HEK293 (cell line): ENCODE data around the gene CPNE1.

Experiments used
- CTCF ChIA-PET: fragments of 350-600 bp; formaldehyde crosslinking; extraction: SDS; loops from one replicate; lab custom pipeline; 2021; ENCODE audit warnings: antibody characterized with exemption; lab: Yijun Ruan, JAX
- POLR2A ChIA-PET: fragments of 300-600 bp; formaldehyde crosslinking; extraction: SDS; loops from one replicate; lab custom pipeline; 2020; ENCODE audit warnings: antibody characterized with exemption, inconsistent platforms; lab: Yijun Ruan, JAX
- H3K27ac ChIP-seq: fragments of 200-500 bp; sonication (Bioruptor generic); 2 replicates; pipeline ENCODE4 v1.5.1; 2014; ENCODE audit warnings: low read depth, low read length, control low read depth, inconsistent platforms; ENCODE audit errors: extremely low read depth
- H3K36me3 ChIP-seq, 2 experiments: fragments of 200-500 bp in 1 of 2; sonication (Bioruptor generic) in 1 of 2; 1 replicate in 1 of 2; 2 replicates in 1 of 2; pipeline ENCODE4 v1.5.1; 2014 to 2017; ENCODE audit warnings: inconsistent platforms in 2 of 2, low read length in 2 of 2; ENCODE audit not compliant: control insufficient read depth in 2 of 2, insufficient read depth in 1 of 2
- H3K4me1 ChIP-seq: fragments of 200-500 bp; sonication (Bioruptor generic); 2 replicates; pipeline ENCODE4 v1.5.1; 2014; ENCODE audit warnings: mild to moderate bottlenecking, low read length, inconsistent platforms; ENCODE audit not compliant: control insufficient read depth, insufficient read depth
- H3K4me3 ChIP-seq: 2 replicates; pipeline ENCODE4 v1.5.1; 2011; ENCODE audit warnings: low read depth, mild to moderate bottlenecking, control low read depth, low read length, moderate library complexity
- H3K9me3 ChIP-seq: fragments of 200-500 bp; sonication (Bioruptor generic); 2 replicates; pipeline ENCODE4 v1.5.1; 2014; ENCODE audit warnings: low read depth, low read length, inconsistent platforms; ENCODE audit not compliant: control insufficient read depth, insufficient read depth
- AEBP2 ChIP-seq: fragments of 450-650 bp; formaldehyde crosslinking; IDR thresholded peaks from 2 replicates; pipeline ENCODE4 v1.5.1; 2016; ENCODE audit warnings: missing biosample characterization, missing genetic modification characterization, borderline replicate concordance
- PBX3 ChIP-seq: sonication (generic); formaldehyde crosslinking; IDR thresholded peaks from 2 replicates; pipeline ENCODE4 v1.8.1; 2022; ENCODE audit warnings: mild to moderate bottlenecking, moderate library complexity, missing genetic modification reagents
- PRDM1 ChIP-seq: fragments of 450-650 bp; formaldehyde crosslinking; IDR thresholded peaks from 2 replicates; pipeline ENCODE4; 2016; ENCODE audit warnings: missing biosample characterization, missing genetic modification characterization
- PRDM6 ChIP-seq: fragments of 450-650 bp; formaldehyde crosslinking; IDR thresholded peaks from 2 replicates; pipeline ENCODE4 v1.5.1; 2017; ENCODE audit warnings: missing biosample characterization, missing genetic modification characterization
- REPIN1 ChIP-seq: fragments of 450-650 bp; formaldehyde crosslinking; IDR thresholded peaks from 2 replicates; pipeline ENCODE4 v1.5.1; 2017; ENCODE audit warnings: missing biosample characterization, missing genetic modification characterization, low read depth
- YY2 ChIP-seq: fragments of 450-650 bp; formaldehyde crosslinking; IDR thresholded peaks from 2 replicates; pipeline ENCODE4 v1.5.1; 2016; ENCODE audit warnings: missing biosample characterization, missing genetic modification characterization
- ZBTB10 ChIP-seq: fragments of 450-650 bp; formaldehyde crosslinking; IDR thresholded peaks from 2 replicates; pipeline ENCODE4 v1.5.1; 2016; ENCODE audit warnings: missing biosample characterization, missing genetic modification characterization
- ZBTB21 ChIP-seq: fragments of 450-650 bp; formaldehyde crosslinking; IDR thresholded peaks from 2 replicates; pipeline ENCODE4 v1.5.1; 2017; ENCODE audit warnings: missing biosample characterization, missing genetic modification characterization
- ZEB2 ChIP-seq: fragments of 450-650 bp; formaldehyde crosslinking; IDR thresholded peaks from 2 replicates; pipeline ENCODE4 v1.5.1; 2016; ENCODE audit warnings: missing biosample characterization, missing genetic modification characterization
- ZFP41 ChIP-seq: fragments of 450-650 bp; formaldehyde crosslinking; IDR thresholded peaks from 2 replicates; pipeline ENCODE4 v1.5.1; 2016; ENCODE audit warnings: missing biosample characterization, missing genetic modification characterization, borderline replicate concordance
- ZNF18 ChIP-seq: fragments of 450-650 bp; formaldehyde crosslinking; IDR thresholded peaks from 2 replicates; pipeline ENCODE4 v1.5.1; 2016; ENCODE audit warnings: missing biosample characterization, missing genetic modification characterization
- ZNF19 ChIP-seq: fragments of 450-650 bp; formaldehyde crosslinking; IDR thresholded peaks from 2 replicates; pipeline ENCODE4; 2016; ENCODE audit warnings: missing biosample characterization, missing genetic modification characterization, low read depth
- ZNF211 ChIP-seq: fragments of 450-650 bp; formaldehyde crosslinking; IDR thresholded peaks from 2 replicates; pipeline ENCODE4 v1.5.1; 2016; ENCODE audit warnings: low read depth, missing biosample characterization, missing genetic modification characterization
- ZNF23 ChIP-seq: fragments of 450-650 bp; formaldehyde crosslinking; IDR thresholded peaks from 2 replicates; pipeline ENCODE4 v1.5.1; 2016; ENCODE audit warnings: missing biosample characterization, missing genetic modification characterization, borderline replicate concordance
- ZNF335 ChIP-seq: fragments of 450-650 bp; formaldehyde crosslinking; conservative IDR thresholded peaks from 2 replicates; pipeline ENCODE4 v1.5.1; 2016; ENCODE audit warnings: missing biosample characterization, missing genetic modification characterization
- ZNF354C ChIP-seq: fragments of 450-650 bp; formaldehyde crosslinking; IDR thresholded peaks from 2 replicates; pipeline ENCODE4 v1.5.1; 2016; ENCODE audit warnings: missing biosample characterization, missing genetic modification characterization, low read depth, borderline replicate concordance
- ZNF433 ChIP-seq: fragments of 450-650 bp; formaldehyde crosslinking; IDR thresholded peaks from 2 replicates; pipeline ENCODE4 v1.5.1; 2016; ENCODE audit warnings: missing biosample characterization, missing genetic modification characterization, low read depth
- ZNF654 ChIP-seq: fragments of 450-650 bp; formaldehyde crosslinking; IDR thresholded peaks from 2 replicates; pipeline ENCODE4 v1.5.1; 2016; ENCODE audit warnings: low read depth, missing biosample characterization, missing genetic modification characterization
- ZNF792 ChIP-seq: fragments of 450-650 bp; formaldehyde crosslinking; IDR thresholded peaks from 2 replicates; pipeline ENCODE4 v1.5.1; 2016; ENCODE audit warnings: missing biosample characterization, missing genetic modification characterization
- ZSCAN18 ChIP-seq: fragments of 450-650 bp; formaldehyde crosslinking; IDR thresholded peaks from 2 replicates; pipeline ENCODE4 v1.5.1; 2016; ENCODE audit warnings: missing biosample characterization, missing genetic modification characterization
- ZSCAN5A ChIP-seq: fragments of 450-650 bp; formaldehyde crosslinking; IDR thresholded peaks from 2 replicates; pipeline ENCODE4 v1.5.1; 2016; ENCODE audit warnings: missing biosample characterization, missing genetic modification characterization

Gene CPNE1

GRCh38 chr20:35582741-35583404 lies 81.8 kb downstream of the CPNE1 start:
- Histone ChIP-seq H3K9me3 (no peaks in the 10 kb centered on the region), H3K27ac (no peak overlapping the region), H3K4me3 (no peak overlapping the region), H3K4me1 (no peaks in the 10 kb centered on the region), H3K36me3 (peaks cover 0 to 5% of the 10 kb centered on the region in 2 experiments; a peak in 1 of 3 replicates)
- POLR2A ChIA-PET = no interaction called here
- TF ChIP-seq YY2 (tag by site-specific recombination) (no peak), ZNF19 (tag by site-specific recombination) (no peak), ZEB2 (tag by site-specific recombination) (no peak), ZNF433 (tag by site-specific recombination) (no peak), ZNF354C (tag by site-specific recombination) (no peak), ZNF654 (no peak), REPIN1 (tag by site-specific recombination) (no peak), ZSCAN5A (tag by site-specific recombination) (no peak), ZNF211 (no peak), PRDM6 (no peak), ZBTB21 (tag by site-specific recombination) (no peak), ZNF792 (no peak), AEBP2 (no peak), ZNF18 (tag by site-specific recombination) (no peak)
- CTCF ChIA-PET = interaction anchor here (0.9 kb wide), 1 partner anchor 22 kb away, joined by 3 read pairs; no protein-coding TSS in a partner anchor

GRCh38 chr20:35582131-35582530 lies 82.6 kb downstream of the CPNE1 start:
- H3K4me1 ChIP-seq = no peaks in the 10 kb centered on the region
- ChIA-PET POLR2A (no interaction called here), CTCF (interaction anchor here (0.7 kb wide), 1 partner anchor 144 kb away, joined by 3 read pairs; the partner anchor contains the start of gene GDF5)
- no peak overlapping the region for H3K4me3 ChIP-seq
- H3K27ac ChIP-seq = no peak overlapping the region
- H3K36me3 ChIP-seq = peaks cover 0 to 5% of the 10 kb centered on the region in 2 experiments; a peak in 1 of 3 replicates
- H3K9me3 ChIP-seq = no peaks in the 10 kb centered on the region
- TF ChIP-seq ZNF335 (tag by site-specific recombination) = no peak
- TF ChIP-seq ZNF211 = no peak
- no peak for TF ChIP-seq ZSCAN18
- TF ChIP-seq PBX3 (CRISPR knock-in tag) = no peak
- no peak for TF ChIP-seq PRDM1 (tag by site-specific recombination)
- no peak for TF ChIP-seq ZFP41 (tag by site-specific recombination)
- TF ChIP-seq ZSCAN5A (tag by site-specific recombination) = no peak
- TF ChIP-seq ZBTB10 (tag by site-specific recombination) = no peak
- TF ChIP-seq ZNF23 (tag by site-specific recombination) = no peak
